DND-41 (cell line): ENCODE data around the gene FAAH.
A peak's percentile ranks its signal among the peaks of the same experiment; 100 is the strongest.

Experiments
- ATAC-seq: fragments of 200-7000 bp; cut with Tn5 transposase; 3 replicates; pipeline ENCODE4 v1.9.1; 2021; ENCODE audit warnings: low read depth; ENCODE audit not compliant: insufficient read depth
- DNase-seq: peaks from one replicate; pipeline ENCODE4 v3.0.0-alpha.2; 2020
- H2AFZ ChIP-seq: 2 replicates; pipeline ENCODE4 v1.6.0; 2012; ENCODE audit warnings: low read depth, low read length
- H3K27ac ChIP-seq: 2 replicates; pipeline ENCODE4 v1.5.1; 2012; ENCODE audit warnings: low read length, inconsistent platforms
- H3K27me3 ChIP-seq: fragments of 200-600 bp; sonication (generic); 2 replicates; pipeline ENCODE4 v1.6.0; 2012; ENCODE audit warnings: low read length, mild to moderate bottlenecking, inconsistent platforms; ENCODE audit not compliant: insufficient read depth, poor library complexity
- H3K36me3 ChIP-seq: 2 replicates; pipeline ENCODE4 v1.5.1; 2012; ENCODE audit warnings: low read length, inconsistent platforms; ENCODE audit not compliant: insufficient read depth
- H3K4me1 ChIP-seq: 2 replicates; pipeline ENCODE4 v1.5.1; 2012; ENCODE audit warnings: mild to moderate bottlenecking, low read length; ENCODE audit not compliant: insufficient read depth
- H3K4me2 ChIP-seq: 2 replicates; pipeline ENCODE4 v1.6.0; 2012; ENCODE audit warnings: mild to moderate bottlenecking, moderate library complexity, low read length, inconsistent platforms; ENCODE audit not compliant: insufficient read depth
- H3K4me3 ChIP-seq, 2 experiments: fragments of 200-600 bp in 1 of 2; shearing (Covaris generic) in 1 of 2; 2 replicates each; pipeline ENCODE4 v1.5.1; 2012 to 2016; ENCODE audit warnings: inconsistent platforms in 2 of 2, low read length in 2 of 2, mild to moderate bottlenecking in 2 of 2, low read depth in 1 of 2, moderate library complexity in 1 of 2
- H3K79me2 ChIP-seq: 2 replicates; pipeline ENCODE4 v1.6.0; 2012; ENCODE audit warnings: low read length, inconsistent platforms; ENCODE audit not compliant: insufficient read depth
- H3K9ac ChIP-seq: 2 replicates; pipeline ENCODE4 v1.6.0; 2012; ENCODE audit warnings: low read depth, mild to moderate bottlenecking, inconsistent platforms, low read length, moderate library complexity
- H3K9me3 ChIP-seq: 2 replicates; pipeline ENCODE4 v1.5.1; 2012; ENCODE audit warnings: low read length, moderate library complexity, mild to moderate bottlenecking, inconsistent platforms; ENCODE audit not compliant: insufficient read depth, severe bottlenecking
- H4K20me1 ChIP-seq: 2 replicates; pipeline ENCODE4 v1.6.0; 2012; ENCODE audit warnings: low read length; ENCODE audit not compliant: insufficient read depth
- CTCF ChIP-seq: IDR thresholded peaks from 2 replicates; pipeline ENCODE4 v1.5.1; 2012; ENCODE audit warnings: borderline replicate concordance, low read length, moderate library complexity, mild to moderate bottlenecking; ENCODE audit not compliant: poor library complexity, severe bottlenecking; ENCODE audit errors: extremely low read depth
- EZH2 ChIP-seq: IDR thresholded peaks from 3 replicates; pipeline ENCODE4 v1.6.1; 2012; ENCODE audit warnings: borderline replicate concordance, low read depth, mild to moderate bottlenecking, moderate library complexity, low read length, inconsistent platforms; ENCODE audit not compliant: severe bottlenecking

Gene FAAH

DNA sequence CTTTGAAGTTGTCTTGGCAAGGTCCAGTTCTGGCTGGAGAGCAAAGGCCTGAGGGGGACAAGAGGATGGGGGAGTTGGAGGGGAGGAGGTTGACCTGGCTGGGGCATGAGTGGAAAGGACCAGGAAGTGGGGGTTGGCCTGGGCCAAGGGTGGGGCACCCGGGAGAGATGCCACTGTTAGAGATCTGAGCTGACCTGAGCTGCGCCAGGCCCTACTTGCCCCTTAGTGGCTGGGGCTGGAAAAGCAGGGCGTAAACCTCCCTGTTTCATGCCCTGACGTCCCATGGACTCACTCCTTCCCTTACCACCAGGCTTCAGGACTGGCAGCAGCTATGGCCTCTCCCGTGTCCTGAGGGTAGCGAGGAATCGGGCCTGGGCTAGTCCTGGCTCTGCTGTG, 16.9 kb downstream of the FAAH start:
- Histone ChIP-seq H3K36me3 (no peaks in the 10 kb centered on the region), H4K20me1 (0 out of 2 replicates have a peak, but pooled peaks cover 11% of the 10 kb centered on the region), H3K79me2 (no peaks in the 10 kb centered on the region), H3K27me3 (no peaks in the 10 kb centered on the region), H3K9ac (no peak overlapping the region), H3K4me1 (peaks cover 2% of the 10 kb centered on the region; the same call in 1 of the 2 replicates), H3K9me3 (no peaks in the 10 kb centered on the region), H3K27ac (no peak overlapping the region), H3K4me2 (no peak overlapping the region), H3K4me3 (no peak overlapping the region), H2AFZ (no peak overlapping the region)
- ATAC-seq, result no peak
- DNase-seq, result no peak
- TF ChIP-seq CTCF (no peak), EZH2 (no peak)

GRCh38 chr1:46411601-46412341, 17.7 kb downstream of the FAAH start:
- no peak overlapping the region for H3K9ac ChIP-seq
- no peaks in the 10 kb centered on the region for H3K79me2 ChIP-seq
- no peak overlapping the region for H2AFZ ChIP-seq
- H3K4me1 ChIP-seq, result no peaks in the 10 kb centered on the region
- no peak overlapping the region for H3K4me3 ChIP-seq
- H3K27ac ChIP-seq, result no peak overlapping the region
- no peak for TF ChIP-seq EZH2
- peak; percentile 66 for TF ChIP-seq CTCF
- no peaks in the 10 kb centered on the region for H3K36me3 ChIP-seq
- H3K9me3 ChIP-seq, result no peaks in the 10 kb centered on the region
- ATAC-seq, result no peak
- DNase-seq, result no peak
- H3K27me3 ChIP-seq, result no peaks in the 10 kb centered on the region
- no peak overlapping the region for H3K4me2 ChIP-seq
- 0 out of 2 replicates have a peak, but pooled peaks cover 11% of the 10 kb centered on the region for H4K20me1 ChIP-seq

GRCh38 chr1:46412893-46413595, 18.9 kb downstream of the FAAH start:
- H3K9me3 ChIP-seq, result no peaks in the 10 kb centered on the region
- no peaks in the 10 kb centered on the region for H3K79me2 ChIP-seq
- DNase-seq, result no peak
- no peaks in the 10 kb centered on the region for H3K27me3 ChIP-seq
- ATAC-seq, result no peak
- no peak overlapping the region for H3K9ac ChIP-seq
- no peak overlapping the region for H3K4me2 ChIP-seq
- no peaks in the 10 kb centered on the region for H3K36me3 ChIP-seq
- no peak for TF ChIP-seq EZH2
- TF ChIP-seq CTCF, result no peak
- no peak overlapping the region for H3K27ac ChIP-seq
- H3K4me1 ChIP-seq, result no peaks in the 10 kb centered on the region
- H3K4me3 ChIP-seq, result no peak overlapping the region
- no peak overlapping the region for H2AFZ ChIP-seq
- H4K20me1 ChIP-seq, result 0 out of 2 replicates have a peak, but pooled peaks cover 11% of the 10 kb centered on the region
